GM19043 (cell line): ENCODE results near the gene ITGAE.
"Not testable (repeated sequence)": the region's sequence is repeated elsewhere in the genome, so short reads cannot be mapped to it uniquely, and the experiment has no call there.

Experiments
- ATAC-seq: cut with Tn5 transposase; IDR thresholded peaks from one replicate; pipeline ENCODE4 v1.9.1; 2021; ENCODE audit warnings: low read depth; ENCODE audit not compliant: unreplicated experiment

Gene ITGAE

DNA sequence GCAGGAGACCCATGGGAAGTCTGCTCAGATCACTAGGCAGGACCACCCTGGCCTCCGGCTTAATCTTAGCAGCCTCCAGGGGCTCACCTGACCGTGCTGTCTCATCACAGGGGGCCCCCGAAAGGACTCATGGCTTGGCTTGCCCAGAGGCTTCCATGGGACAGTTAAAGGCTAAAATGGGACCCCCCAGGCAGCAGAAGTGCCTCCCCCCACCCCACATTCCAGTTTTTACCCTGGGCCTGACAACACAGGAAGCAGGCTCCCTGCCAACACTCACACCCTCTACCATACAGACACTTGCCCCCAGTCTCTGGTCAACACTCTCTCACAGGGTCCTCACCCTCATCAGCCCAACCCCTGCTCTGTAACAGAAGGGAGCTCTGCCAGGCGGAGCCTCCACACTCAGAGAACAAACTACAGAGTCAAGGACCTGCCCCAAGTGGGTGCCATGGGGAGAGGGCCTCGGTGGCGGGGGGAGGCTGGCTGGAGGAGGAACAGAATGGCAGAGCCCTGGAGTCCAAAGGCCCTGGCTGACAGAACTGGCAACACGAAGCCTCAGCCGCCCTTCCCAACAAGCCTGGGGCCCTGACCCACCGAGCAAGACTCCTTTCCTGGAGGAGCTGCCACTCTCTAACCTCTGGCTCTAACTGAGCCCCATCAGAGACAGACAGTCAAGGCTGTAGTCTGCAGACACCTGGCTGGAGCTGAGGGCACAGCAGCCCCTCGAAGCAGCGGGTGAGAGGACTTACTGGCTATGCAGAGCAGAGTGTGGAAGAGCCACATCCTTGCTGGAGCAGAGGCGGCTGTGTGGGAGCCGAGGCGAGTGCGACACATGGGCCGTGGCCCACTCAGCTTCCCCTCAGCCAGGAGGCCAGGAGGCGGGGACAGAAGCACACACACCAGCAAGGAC lies at the start of gene ITGAE:
Gene ITGAE, minus strand, starts transcription at position 827 of the 910 bp plus-strand sequence. Its CDS starts 44 bp downstream, at position 783.
- no peak for ATAC-seq

DNA sequence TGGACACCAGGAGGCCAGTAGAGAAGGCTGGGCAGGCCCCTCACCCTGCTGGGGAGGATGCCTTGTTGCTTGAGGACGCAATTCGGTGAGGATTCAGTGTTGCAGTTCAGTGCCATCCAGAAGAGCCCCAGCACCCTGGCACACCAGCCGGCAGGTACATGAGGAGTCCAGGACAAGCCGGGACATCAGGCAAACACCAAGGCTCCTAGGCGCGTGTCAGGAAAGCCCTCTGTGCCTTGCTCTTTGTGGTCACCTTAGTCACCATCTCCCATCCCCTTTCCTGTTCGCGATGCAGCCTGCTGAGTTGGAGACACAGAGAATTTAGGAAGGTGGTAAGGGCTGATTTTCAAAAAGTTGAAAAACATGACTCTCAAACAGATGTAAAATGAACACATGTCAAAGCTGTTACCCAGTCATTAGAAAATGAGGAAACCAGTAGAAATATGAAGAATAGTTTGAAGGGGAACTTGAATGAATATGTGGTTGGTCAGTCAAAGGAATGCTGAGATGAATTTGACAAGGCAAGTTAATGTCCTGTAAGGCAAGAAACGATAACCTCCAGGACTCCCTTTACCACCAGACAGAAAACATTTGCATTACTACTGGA lies 47.3 kb upstream of the ITGAE start:
- ATAC-seq = no peak

- no peak for ATAC-seq
These were observed 46.2 kb upstream of the ITGAE start for GRCh38 chr17:3847165-3847670.

- no peak for ATAC-seq
These were observed 45.6 kb upstream of the ITGAE start for GRCh38 chr17:3846437-3847164.

GRCh38 chr17:3845621-3846436 lies 44.8 kb upstream of the ITGAE start, which contains the start of gene NCBP3:
Gene NCBP3, minus strand, starts transcription at chr17:3846246. Its CDS starts 23 bp downstream, at chr17:3846223.
- peak; percentile 89 for ATAC-seq

DNA sequence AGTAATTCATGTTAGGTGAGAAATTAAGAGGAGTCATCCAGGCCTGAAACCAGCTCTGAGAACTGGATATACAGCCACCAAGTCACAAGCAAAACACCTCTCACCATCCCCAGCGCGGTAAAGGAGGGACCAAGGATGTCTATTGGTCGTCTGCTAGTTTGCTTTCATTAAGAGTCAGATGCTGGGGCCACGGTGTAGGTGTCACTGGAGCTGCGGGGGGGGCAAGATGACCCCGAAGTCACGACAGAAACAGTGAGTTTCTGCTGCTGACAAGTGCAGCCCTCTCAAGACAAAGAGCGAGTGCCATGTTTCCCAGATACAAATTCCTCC lies 44.3 kb upstream of the ITGAE start:
- no peak for ATAC-seq

- not testable (repeated sequence) for ATAC-seq
These were observed 43.6 kb upstream of the ITGAE start for GRCh38 chr17:3844556-3844955.

- no peak for ATAC-seq
These were observed 43.0 kb upstream of the ITGAE start for GRCh38 chr17:3843935-3844516.

GRCh38 chr17:3838206-3838605 lies 37.2 kb upstream of the ITGAE start:
- no peak for ATAC-seq

- no peak for ATAC-seq
These were observed 35.6 kb upstream of the ITGAE start for GRCh38 chr17:3836551-3836950.

- ATAC-seq = no peak
These were observed 34.6 kb upstream of the ITGAE start for GRCh38 chr17:3835410-3836229.

- no peak for ATAC-seq
These were observed 33.8 kb upstream of the ITGAE start for GRCh38 chr17:3834811-3835210.

GRCh38 chr17:3828852-3829232 lies 27.9 kb upstream of the ITGAE start:
- ATAC-seq = no peak

GRCh38 chr17:3828151-3828851 lies 27.3 kb upstream of the ITGAE start:
- no peak for ATAC-seq

DNA sequence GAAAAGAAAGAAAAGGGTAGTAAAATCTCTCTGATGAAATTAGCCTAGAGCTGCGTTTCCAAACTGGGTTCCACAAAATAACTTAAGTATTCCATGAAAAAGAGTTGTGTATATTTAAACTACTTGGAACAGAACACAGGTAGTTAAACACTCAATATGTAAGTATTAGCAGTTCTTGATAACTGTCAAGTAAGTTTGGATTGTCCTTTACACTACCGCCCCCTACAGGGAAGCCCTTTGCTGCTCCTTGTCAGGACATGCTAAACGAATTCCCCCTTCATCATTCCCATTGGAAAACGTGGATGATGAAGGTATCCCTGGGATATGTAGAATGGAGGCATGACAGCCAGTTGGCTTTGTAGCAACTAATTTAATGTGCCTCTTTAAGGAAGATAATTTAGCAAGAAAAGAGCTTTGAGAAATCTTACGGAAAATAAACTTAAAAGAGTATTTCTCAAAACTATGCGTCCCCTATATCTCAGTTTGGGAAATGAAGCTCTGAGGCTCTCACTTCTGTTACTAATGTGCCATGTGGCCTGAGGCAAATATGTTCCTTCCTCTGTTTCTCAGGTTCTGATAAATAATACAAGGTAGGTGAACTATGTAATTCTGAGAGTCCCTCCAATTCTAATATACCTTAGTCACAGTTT lies 26.3 kb upstream of the ITGAE start:
- no peak for ATAC-seq

GRCh38 chr17:3826191-3826590 lies 25.2 kb upstream of the ITGAE start:
- no peak for ATAC-seq

DNA sequence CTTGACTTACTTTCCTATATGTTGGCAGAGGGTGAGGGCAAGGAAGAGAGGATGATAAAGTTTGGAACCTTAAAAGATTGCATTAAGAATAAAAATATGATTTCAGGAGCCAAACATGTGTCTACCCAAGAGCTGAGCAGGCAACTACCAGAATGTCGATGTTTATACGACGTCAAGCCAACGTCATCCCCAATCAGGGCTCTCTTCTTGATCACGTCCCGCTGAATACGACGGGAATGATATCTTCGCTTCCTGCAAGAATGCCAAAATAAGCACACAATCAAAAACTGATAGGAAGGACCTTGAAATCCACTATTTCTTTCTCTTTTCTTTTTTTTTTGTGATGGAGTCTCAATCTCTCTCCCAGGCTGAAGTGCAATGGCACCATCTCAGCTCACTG lies 20.1 kb upstream of the ITGAE start:
- ATAC-seq = no peak

DNA sequence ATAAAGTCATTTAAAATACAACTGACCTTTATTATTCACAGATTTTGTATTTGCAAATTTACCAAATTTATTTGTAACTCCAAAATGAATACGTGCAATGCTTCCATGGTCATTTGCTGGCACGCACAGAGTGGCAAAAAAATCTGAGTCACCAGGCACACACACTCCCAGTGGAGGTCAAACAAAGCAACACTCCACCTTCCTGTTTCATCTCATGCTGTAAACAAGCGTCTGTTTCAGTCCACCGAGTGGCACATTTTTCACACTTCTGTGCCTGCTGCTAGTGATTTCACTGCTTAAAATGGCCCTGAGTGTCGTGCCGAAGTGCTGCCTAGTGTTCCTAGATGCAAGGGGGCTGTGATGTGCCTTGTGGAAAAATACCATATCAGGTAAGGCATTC lies 17.8 kb upstream of the ITGAE start:
- ATAC-seq = no peak
